GM18907 (cell line): ENCODE measurements around the gene WDR4.
"Not testable (repeated sequence)": the region's sequence is repeated elsewhere in the genome, so short reads cannot be mapped to it uniquely, and the experiment has no call there.

Source experiments
- ATAC-seq: cut with Tn5 transposase; IDR thresholded peaks from one replicate; pipeline ENCODE4 v1.9.1; 2021; ENCODE audit warnings: mild to moderate bottlenecking, moderate library complexity; ENCODE audit not compliant: unreplicated experiment

WDR4 gene

DNA sequence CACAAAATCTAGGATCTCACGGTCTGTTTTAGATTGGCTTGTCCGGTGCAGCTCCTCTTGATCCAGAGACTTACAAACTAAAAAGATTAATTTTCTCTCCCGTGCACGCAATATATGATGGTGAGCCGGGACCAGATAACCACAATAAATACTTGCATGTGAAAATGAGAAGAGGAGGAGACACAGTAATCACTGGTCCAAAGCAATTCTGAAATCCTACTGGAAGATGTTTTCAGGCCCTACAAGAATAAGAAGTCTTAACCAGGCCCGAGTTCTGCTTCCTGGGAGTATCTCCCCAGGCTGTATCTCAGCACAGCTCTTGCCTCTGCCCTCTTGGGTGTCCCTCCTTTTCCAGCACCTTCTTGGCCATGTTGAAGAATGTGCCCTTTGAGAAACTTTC, 1.0 kb upstream of the WDR4 start:
- ATAC-seq = no peak

GRCh38 chr21:42878678-42878992, 704 bp downstream of the WDR4 start:
- peak; percentile 28 for ATAC-seq

DNA sequence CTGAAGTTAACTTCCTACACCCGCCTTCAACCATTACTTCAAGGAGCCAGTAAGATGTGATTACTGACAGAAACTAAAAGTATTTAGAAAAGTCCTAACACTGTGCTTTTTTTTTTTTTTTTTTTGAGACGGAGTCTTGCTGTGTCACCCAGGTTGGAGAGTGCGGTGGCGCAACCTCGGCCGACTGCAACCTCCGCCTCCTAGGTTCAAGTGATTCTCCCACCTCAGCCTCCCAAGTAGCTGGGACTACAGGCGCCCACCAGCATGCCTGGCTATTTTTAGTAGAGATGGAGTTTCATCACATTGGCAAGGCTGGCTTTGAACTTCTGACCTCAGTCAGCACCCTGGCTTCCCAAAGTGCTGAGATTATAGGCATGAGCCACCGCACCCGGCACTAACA, 3.5 kb downstream of the WDR4 start:
- ATAC-seq = not testable (repeated sequence)

- ATAC-seq = no peak
These were observed 6.2 kb downstream of the WDR4 start for GRCh38 chr21:42873096-42873495.

DNA sequence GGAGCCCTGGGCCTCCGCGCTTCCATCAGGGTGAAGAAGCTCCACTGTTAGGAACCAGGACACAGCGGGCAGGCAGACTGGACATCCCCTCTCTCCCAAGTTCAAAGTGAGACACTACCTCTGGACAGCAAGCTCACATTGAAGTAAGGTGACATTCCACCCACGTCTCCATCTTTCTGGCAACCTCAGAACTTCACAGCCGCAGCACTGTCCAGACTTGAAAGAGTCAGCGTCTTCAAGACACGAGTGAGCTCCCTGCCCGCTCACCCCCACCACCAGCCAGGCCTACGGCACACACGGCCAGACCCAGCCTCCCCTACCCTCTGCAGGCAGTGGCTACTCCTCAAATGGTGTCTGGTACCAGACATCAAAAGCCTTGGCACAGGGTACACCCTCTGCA, 11.1 kb downstream of the WDR4 start:
- ATAC-seq = no peak

GRCh38 chr21:42865776-42866160, 13.6 kb downstream of the WDR4 start:
- ATAC-seq = no peak

DNA sequence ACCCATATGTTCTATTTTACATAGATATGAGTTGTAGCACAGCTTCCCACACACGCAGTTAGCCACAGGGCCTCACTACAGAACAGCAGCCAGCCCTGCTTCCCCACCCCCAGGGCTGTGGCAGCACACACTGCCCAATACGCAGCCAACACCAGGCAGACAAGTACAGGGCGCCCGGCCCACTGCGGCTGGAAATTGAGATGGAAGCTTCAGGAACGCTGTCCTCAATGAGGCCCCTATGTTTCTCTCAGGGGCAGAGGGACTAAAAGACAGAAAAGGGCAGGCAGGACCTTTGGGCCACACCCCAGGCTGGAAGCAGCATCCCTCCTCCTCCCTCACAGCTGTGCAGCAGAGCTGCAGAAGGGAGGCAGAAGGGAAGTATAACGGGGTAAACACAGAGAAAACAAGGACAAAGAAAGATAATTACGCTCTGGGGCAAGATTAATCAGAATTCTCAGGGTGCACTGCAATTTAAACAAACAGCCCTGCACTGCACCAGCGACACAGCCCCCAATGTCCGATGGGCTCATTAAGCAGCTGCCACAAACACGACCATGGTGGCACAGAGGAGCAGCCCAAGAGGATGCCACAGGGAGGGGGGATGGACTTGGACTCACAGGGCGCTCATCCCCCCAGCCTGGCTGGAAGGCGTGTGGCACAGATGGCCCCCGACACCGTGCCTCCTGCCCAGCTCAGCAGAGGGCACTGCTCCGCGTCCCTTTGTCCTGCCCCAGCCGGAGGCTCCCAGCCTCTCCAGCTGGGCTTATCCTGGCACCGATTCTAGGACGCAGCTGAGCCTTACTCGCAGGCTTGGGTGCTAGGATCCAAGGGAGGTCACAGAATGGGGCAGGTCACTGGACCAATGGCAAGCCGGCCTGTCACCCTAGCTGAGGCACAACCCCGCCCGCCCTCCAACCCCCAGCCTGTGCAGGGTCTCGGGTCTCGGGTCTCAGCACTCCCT, 14.2 kb downstream of the WDR4 start:
- no peak for ATAC-seq

- ATAC-seq = no peak
These were observed 15.1 kb downstream of the WDR4 start for GRCh38 chr21:42864286-42864685.

GRCh38 chr21:42863504-42863870, 15.9 kb downstream of the WDR4 start:
- ATAC-seq = no peak

GRCh38 chr21:42862774-42863503, 16.4 kb downstream of the WDR4 start:
- no peak for ATAC-seq

- ATAC-seq = no peak
These were observed 17.4 kb downstream of the WDR4 start for GRCh38 chr21:42861848-42862400.

DNA sequence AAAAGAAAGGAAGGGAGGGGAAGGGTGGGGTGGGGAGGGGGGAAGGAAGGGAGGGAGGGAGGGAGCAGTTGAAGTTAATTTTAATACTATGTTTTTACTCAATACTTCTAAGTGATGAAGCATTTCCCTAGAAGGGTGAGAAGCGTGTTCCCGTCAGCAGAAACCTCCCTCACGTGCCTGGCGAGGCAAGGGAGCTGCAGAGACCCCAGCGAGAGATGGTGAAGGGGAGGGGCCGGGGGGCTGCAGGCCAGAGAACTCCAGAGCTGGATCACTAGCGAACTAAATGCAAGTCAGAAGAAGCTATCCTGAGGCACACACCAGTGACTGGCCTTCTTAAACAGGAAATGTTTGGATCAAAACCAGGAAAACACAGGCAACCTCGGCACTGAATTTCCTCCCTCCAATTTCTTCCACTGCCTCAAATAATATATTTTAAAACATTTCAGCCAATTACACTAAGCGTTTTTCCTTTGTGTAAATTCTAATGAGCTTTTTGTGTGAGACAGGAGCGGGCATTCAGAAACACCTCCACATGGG, 18.0 kb downstream of the WDR4 start:
- no peak for ATAC-seq

GRCh38 chr21:42860345-42860744, 19.0 kb downstream of the WDR4 start:
- no peak for ATAC-seq

- no peak for ATAC-seq
These were observed 19.5 kb downstream of the WDR4 start for GRCh38 chr21:42859891-42860230.

DNA sequence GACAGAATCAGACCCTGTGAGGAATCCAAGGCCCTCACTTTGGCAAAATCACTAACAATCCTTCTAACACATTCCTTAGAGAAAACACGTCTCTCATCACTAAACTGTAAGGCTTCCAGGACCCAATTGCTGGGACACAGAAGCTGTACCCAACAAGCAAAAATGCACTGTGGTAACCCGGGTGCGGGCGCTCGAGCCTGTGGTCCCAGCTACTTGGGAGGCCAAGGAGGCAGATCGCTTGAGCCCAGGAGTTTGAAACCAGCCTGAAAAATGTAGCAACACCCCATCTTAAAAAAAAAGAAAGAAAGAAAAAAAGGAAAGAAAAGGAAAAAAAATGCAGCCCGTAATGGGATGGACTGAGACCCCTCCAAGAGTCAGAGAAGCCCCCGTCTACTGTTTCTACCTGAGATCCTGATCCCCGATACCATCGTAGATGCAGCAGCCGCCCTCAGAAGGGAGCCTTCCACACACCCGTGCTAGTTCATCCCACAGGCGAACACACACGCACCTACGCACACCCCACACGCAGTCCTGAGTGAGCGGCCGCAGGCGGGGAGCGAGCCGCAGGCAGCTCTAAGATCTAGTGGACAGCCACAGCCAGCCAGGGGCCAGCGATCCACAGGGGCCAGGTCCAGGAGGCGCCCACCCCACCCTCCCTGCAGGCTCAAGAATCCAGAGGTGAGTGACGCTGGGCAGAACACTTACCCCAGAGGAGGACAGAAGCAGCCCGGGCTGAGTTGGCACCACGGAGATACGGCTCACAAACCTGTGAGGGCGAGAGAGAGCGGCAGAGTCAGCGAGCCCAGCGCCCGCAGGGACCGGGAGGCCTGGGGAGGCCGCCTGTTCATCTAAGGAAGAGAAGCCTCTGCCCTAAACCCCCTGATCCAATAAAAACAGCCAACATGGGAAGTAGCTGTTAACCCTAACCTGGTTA, 20.1 kb downstream of the WDR4 start:
- no peak for ATAC-seq

DNA sequence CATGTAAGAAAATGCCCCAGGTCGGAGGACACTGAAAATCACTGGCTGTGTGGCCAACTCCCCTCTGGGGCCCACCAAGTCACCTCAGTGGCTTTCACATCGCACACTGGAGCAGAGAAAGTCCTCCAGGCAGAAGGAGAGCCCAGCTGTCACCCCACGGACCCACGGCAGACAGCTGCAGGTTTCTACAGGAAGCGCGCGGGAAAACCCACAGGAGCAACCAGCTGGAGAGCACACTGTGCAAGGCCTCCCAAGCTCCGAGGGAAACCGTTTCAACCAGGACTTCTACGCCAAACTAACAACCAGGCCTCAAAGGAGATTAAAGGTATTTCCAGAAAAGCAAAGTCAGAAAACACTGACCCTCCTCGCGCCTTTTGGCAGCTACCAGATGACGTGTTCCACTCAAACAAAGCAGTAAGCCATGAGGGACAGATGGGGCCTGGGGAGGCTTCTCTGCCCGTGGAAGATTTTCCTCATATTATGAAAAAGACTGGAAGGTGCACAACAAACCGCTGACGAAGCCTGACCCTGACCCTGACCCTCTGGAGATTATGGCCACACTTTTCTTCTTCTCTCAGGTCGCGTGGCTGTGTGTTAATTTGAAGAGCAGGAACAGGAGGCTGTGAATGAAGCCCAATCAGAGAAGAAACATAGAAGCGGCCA, 21.0 kb downstream of the WDR4 start:
- no peak for ATAC-seq

- ATAC-seq = no peak
These were observed 22.1 kb downstream of the WDR4 start for GRCh38 chr21:42857216-42857615.

DNA sequence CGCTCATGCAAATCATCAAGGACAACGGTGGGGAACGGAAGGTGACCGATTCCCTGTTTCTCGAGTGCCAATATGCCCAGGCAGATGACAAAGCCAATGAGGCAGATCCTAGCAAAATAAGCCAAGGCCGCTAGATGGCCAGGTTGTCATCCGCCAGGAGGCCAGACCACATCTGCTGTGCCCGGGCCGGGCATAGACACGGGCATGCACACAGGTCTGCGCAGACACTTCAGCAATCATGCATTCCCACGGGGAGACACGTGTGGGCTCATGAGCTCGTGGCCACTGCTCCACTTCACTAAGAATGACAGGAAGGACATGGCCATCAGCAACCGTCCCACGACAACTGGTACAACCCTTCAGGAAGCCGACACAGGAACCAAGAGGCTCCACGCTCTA, 23.4 kb downstream of the WDR4 start:
- ATAC-seq = no peak

- no peak for ATAC-seq
These were observed 24.0 kb downstream of the WDR4 start for GRCh38 chr21:42855171-42855936.
